Sigmoid colon (tissue), 4 donors: ENCODE results near the gene CUX1.

ENCODE experiments used
- CTCF ChIP-seq, 4 experiments: fragments of 450-650 bp in 3 of 4; fragments of 200-600 bp in 1 of 4; IDR thresholded peaks; one replicate each; pipeline ENCODE4 v1.5.1; 2016 to 2019; ENCODE audit warnings: antibody characterized with exemption in 4 of 4, mild to moderate bottlenecking in 3 of 4, moderate library complexity in 2 of 4
- EP300 ChIP-seq, 4 donors: sonication (generic); formaldehyde crosslinking; IDR thresholded peaks; one replicate each; pipeline ENCODE4 v1.6.1; 2017; ENCODE audit warnings: antibody characterized with exemption in 4 of 4
- POLR2A ChIP-seq, 2 donors: fragments of 450-650 bp; IDR thresholded peaks; one replicate each; pipeline ENCODE4 v1.6.1; 2016; ENCODE audit warnings: antibody characterized with exemption in 2 of 2, mild to moderate bottlenecking in 2 of 2, moderate library complexity in 2 of 2
- POLR2AphosphoS5 ChIP-seq, 4 donors: sonication (generic); formaldehyde crosslinking; IDR thresholded peaks; one replicate each; pipeline ENCODE4 v1.6.1; 2017; ENCODE audit warnings: antibody characterized with exemption in 4 of 4

- TF ChIP-seq POLR2AphosphoS5 (IDR thresholded peaks at IDR 0.05) (no peak), POLR2A (IDR thresholded peaks at IDR 0.05) (no peak), CTCF (IDR thresholded peaks at IDR 0.05) (no peak), EP300 (IDR thresholded peaks at IDR 0.05) (no peak)
Observed at GRCh38 chr7:102215711-102216110, 398.3 kb downstream of the CUX1 start.
